GM10266 (cell line): Measurements from ENCODE around the gene SYNC.

Source experiments
- DNase-seq: peaks from one replicate; pipeline ENCODE4 v3.0.0; 2012; ENCODE audit errors: extremely low spot score
- TF ChIP-seq, protein P1 (sequence below): IDR thresholded peaks from 2 replicates; pipeline ENCODE4 v1.5.1; 2012; ENCODE audit warnings: mild to moderate bottlenecking, low read depth; ENCODE audit not compliant: control insufficient read depth, insufficient read depth; ENCODE audit errors: missing control alignments

Gene SYNC

DNA sequence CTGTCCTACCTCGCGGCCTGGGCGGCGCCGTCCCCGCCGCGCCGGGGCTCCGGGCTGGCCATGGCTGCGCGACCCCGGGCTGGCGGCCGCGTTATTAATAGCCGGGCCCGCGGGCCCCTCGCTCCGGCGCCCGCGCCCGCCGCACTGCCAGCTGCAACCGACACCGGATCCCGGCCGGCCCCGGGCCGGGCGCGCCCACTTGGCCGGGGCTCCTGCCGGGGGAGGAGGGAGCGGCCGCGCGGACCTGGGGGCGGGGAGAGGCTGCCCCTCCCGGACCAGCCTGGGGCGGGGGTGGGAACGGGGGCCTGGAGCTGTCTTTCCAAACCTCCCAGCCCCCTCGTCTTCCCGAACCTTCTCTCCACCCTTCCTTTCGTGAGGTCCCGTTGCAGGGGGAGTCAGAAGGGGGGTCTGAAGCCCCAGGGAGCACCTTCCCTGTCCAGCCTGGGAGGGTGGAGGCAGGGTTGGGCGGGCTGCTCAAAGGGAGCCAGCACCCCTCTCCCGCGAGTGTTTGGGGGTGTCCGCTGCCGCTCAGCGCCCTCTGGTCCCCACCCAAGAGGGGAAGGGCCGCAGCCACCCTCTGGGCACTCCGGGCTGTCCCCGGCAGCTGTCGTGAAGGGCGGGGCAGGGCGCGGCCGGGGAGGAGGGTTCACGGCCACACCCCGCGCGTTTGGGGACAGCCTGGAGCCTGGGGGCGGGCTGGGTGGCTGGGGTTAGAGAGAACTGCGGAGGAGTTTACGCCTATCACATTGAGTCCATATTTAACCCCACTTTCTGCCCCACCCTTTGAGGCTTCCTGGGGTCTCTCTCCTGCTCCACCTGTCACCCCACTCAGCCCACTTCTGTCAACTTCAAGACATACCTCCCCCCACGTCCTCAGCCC lies at the start of gene SYNC:
Gene SYNC, minus strand, starts transcription at position 172 of the 880 bp plus-strand sequence. Its CDS starts 110 bp downstream, at position 62.
- TF ChIP-seq, protein P1, sequence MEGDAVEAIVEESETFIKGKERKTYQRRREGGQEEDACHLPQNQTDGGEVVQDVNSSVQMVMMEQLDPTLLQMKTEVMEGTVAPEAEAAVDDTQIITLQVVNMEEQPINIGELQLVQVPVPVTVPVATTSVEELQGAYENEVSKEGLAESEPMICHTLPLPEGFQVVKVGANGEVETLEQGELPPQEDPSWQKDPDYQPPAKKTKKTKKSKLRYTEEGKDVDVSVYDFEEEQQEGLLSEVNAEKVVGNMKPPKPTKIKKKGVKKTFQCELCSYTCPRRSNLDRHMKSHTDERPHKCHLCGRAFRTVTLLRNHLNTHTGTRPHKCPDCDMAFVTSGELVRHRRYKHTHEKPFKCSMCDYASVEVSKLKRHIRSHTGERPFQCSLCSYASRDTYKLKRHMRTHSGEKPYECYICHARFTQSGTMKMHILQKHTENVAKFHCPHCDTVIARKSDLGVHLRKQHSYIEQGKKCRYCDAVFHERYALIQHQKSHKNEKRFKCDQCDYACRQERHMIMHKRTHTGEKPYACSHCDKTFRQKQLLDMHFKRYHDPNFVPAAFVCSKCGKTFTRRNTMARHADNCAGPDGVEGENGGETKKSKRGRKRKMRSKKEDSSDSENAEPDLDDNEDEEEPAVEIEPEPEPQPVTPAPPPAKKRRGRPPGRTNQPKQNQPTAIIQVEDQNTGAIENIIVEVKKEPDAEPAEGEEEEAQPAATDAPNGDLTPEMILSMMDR, result no peak
- DNase-seq, result peak; percentile 71

DNA sequence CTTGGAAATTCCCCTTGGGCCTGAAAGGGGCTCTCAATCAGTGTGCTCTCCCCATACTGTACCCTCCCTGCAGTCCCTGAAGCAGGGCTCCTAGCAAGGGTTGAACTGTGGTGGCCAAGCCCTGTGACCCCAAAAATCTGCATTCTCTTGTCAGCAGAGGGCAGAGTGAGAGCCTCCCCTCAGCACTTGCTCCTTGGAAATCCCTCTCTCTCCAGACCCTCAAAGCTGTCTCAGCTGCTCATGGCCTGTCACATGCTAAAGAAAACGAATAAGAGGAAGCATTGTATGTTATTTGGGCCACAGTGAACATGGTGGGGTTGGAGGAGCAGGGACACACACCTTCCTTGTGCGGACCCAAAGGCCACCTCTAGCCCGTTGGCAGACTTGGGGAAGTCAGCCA lies 47.2 kb upstream of the SYNC start:
- no peak for DNase-seq
- TF ChIP-seq, protein P1, result no peak

DNA sequence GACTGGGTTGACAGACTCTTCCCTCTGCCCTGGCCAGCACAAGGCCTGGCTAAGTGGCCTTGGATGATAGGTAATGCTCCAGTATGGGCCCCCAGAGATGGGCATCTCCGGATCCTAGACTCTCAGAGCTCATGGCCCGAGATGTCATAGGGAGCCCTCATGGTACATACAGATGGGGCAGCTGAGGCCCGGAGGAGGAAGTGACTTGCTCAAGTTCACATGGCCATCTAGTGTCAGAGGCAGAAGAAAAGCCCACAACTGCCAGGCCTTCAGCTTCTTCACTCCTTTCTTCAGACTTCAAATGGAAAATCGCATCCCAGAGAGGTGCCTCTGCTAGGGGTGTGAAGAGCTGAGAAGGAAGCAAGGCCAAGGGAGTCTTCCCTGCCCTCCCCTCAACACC lies 46.8 kb upstream of the SYNC start:
- DNase-seq, result no peak
- TF ChIP-seq, protein P1, result no peak

DNA sequence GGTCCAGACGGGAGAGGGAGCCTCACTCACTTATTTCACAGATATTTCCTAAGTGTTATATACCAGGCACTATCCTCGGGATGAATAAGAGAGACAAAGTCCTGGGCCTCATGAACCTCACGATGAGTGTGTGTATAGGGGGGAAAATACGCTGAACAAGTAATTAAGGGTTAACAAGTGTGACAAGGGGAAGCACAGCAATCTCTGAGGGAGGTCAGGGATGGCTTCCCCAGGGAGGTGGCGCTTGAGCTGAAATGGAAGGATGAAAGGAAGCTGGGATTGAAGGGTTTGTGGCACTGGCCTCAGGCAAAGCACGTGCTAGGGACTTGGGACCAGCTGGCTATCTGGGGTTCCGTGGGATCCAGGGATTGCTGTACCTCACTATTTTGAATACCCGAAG lies 46.4 kb upstream of the SYNC start:
- TF ChIP-seq, protein P1, result no peak
- DNase-seq, result no peak

DNA sequence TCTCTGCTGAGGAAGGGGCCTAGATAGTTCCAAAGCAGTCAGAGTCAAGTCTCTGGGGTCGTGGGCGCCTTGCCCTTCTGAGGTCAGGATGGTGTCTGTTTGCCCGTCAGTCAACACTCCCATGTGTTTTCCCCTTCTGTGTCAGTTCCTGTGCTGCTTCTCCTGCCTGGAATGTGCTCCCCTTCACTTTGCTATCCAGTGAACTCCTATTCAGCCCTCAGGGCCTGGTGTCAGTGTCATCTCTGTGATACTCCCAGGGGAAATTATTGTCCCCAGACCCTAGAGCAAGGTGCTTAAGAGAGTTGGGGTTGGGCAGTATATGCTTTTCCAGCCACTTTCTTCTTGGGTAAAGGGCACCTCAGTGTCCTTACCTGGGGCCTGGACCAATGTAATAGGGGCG lies 45.8 kb upstream of the SYNC start:
- TF ChIP-seq, protein P1, result no peak
- DNase-seq, result no peak

DNA sequence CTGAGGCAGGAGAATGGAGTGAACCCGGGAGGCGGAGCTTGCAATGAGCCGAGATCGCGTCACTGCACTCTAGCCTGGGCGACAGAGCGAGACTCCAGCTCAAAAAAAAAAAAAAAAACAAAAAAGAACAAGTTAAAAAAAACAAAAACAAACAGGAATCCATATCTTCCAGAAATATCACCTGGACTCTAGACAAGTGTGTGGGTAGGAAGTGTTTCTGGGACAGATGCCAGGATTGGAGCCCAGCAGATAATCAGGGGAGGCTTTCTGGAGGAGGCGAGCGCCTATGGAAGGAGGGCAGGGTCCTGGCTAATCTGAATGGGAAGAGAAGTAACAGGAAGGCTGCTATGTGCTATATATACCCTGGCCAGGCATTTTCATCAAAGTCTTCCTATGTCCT lies 43.6 kb upstream of the SYNC start:
- no peak for DNase-seq
- TF ChIP-seq, protein P1, result no peak

DNA sequence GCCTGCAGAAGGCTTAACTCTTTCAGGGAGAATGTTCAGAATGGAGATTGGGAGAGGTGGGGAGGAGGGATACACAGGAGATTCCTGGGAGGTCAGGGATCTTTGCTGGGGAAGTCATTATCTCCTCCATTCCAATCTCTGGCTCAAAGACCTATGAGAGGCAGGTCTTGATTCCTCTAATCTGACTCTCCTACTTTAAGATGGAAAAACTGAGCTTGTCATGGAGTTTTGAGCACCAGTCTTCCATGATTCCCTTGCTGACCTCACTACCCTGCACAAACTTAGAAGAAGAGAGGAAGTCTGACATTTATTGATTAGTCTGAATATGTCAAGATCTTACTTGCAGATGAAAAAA lies 41.5 kb upstream of the SYNC start:
- no peak for DNase-seq
- TF ChIP-seq, protein P1, result no peak
